Gastroesophageal sphincter (tissue), 4 donors: ENCODE results near the gene RERE. TPM values are rescaled to one million over a fixed set of nuclear protein-coding genes. Genes with fewer than 3 reads are reported as not detected.

Experiments used
- ATAC-seq: fragments of 150-250 bp; one replicate; pipeline ENCODE4 v1.9.1; 2016; ENCODE audit warnings: mild to moderate bottlenecking, moderate library complexity
- H3K27ac ChIP-seq, 4 donors: fragments of 200-600 bp; sonication (generic) in 3 of 4; 1 replicate in 3 of 4; 2 replicates in 1 of 4; pipeline ENCODE4 v1.5.1; 2016 to 2019
- H3K27me3 ChIP-seq: fragments of 200-600 bp; sonication (generic); one replicate; pipeline ENCODE4 v1.5.1; 2019
- H3K36me3 ChIP-seq, 2 donors: fragments of 200-600 bp; sonication (generic); one replicate each; pipeline ENCODE4 v1.5.1; 2019; ENCODE audit warnings: control low read depth in 1 of 2
- H3K4me1 ChIP-seq, 3 donors: fragments of 200-600 bp; sonication (generic); 1 replicate in 2 of 3; 2 replicates in 1 of 3; pipeline ENCODE4 v1.5.1; 2016 to 2019; ENCODE audit warnings: control low read depth in 2 of 3
- H3K4me3 ChIP-seq, 2 donors: fragments of 200-600 bp; sonication (generic); one replicate each; pipeline ENCODE4 v1.5.1; 2019; ENCODE audit warnings: mild to moderate bottlenecking in 1 of 2, moderate library complexity in 1 of 2
- H3K9me3 ChIP-seq, 3 donors: fragments of 200-600 bp; sonication (generic); one replicate each; pipeline ENCODE4 v1.5.1; 2017 to 2019; ENCODE audit warnings: control low read depth in 2 of 3
- CTCF ChIP-seq, 4 experiments: fragments of 200-600 bp in 2 of 4; fragments of 450-650 bp in 2 of 4; sonication (generic) in 1 of 4; IDR thresholded peaks; one replicate each; pipeline ENCODE4 v1.5.1; 2017 to 2019; ENCODE audit warnings: antibody characterized with exemption in 4 of 4, mild to moderate bottlenecking in 2 of 4, moderate library complexity in 2 of 4
- EP300 ChIP-seq: sonication (generic); formaldehyde crosslinking; IDR thresholded peaks from one replicate; pipeline ENCODE4 v1.6.1; 2017; ENCODE audit warnings: antibody characterized with exemption, mild to moderate bottlenecking
- POLR2A ChIP-seq, 2 donors: fragments of 450-650 bp; IDR thresholded peaks; one replicate each; pipeline ENCODE4 v1.6.1; 2017; ENCODE audit warnings: antibody characterized with exemption in 2 of 2, mild to moderate bottlenecking in 2 of 2, moderate library complexity in 1 of 2
- POLR2AphosphoS5 ChIP-seq: sonication (generic); formaldehyde crosslinking; IDR thresholded peaks from one replicate; pipeline ENCODE4 v1.6.1; 2017; ENCODE audit warnings: antibody characterized with exemption
- WGBS, 2 donors: methylation state at CpG; one replicate each; pipeline ENCODE4 v1.1.5; 2018; ENCODE audit warnings: low coverage in 1 of 2; 5-methylcytosine and 5-hydroxymethylcytosine counted together
- total RNA-seq, 4 donors: library from RNA; depleted of rRNA; stranded (reverse); fragments of >200 nt; gene quantifications; one replicate each; pipeline ENCODE4 v1.1.0, GENCODE V29; 2016

Gene RERE
- total RNA-seq, 4 donors from 2014 or later: 112 to 212 (median 139) TPM

- Histone ChIP-seq H3K36me3 (no peaks in the 10 kb centered on the region), H3K9me3 (no peaks in the 10 kb centered on the region), H3K4me1 (peaks cover 0 to 68% (median 5%) of the 10 kb centered on the region in 3 donors), H3K27me3 (no peaks in the 10 kb centered on the region), H3K27ac (no peak overlapping the region), H3K4me3 (no peak overlapping the region)
- WGBS, 2 donors: 88 to 93% methylated on average over 2 of the region's 2 CpGs
- ATAC-seq: no peak
- TF ChIP-seq EP300 (no peak), POLR2A (IDR thresholded peaks at IDR 0.05) (no peak)
Measured at GRCh38 chr1:8677782-8678181, 139.7 kb downstream of the RERE start.

GRCh38 chr1:8676813-8677212 is 140.6 kb downstream of the RERE start:
- H3K36me3 ChIP-seq: no peaks in the 10 kb centered on the region
- no peaks in the 10 kb centered on the region for H3K9me3 ChIP-seq
- 89 to 100% methylated on average over 1 to 2 of the region's 2 CpGs for WGBS, 2 donors
- no peak for TF ChIP-seq POLR2A (IDR thresholded peaks at IDR 0.05)
- TF ChIP-seq POLR2AphosphoS5: no peak
- TF ChIP-seq EP300: no peak
- no peak for TF ChIP-seq CTCF (IDR thresholded peaks at IDR 0.05)
- ATAC-seq: no peak
- no peaks in the 10 kb centered on the region for H3K27me3 ChIP-seq
- no peak overlapping the region for H3K4me3 ChIP-seq
- H3K27ac ChIP-seq: peak overlapping the region in 2 of 4 donors; percentile 5 to 12
- peaks cover 0 to 64% (median 5%) of the 10 kb centered on the region in 3 donors for H3K4me1 ChIP-seq

- peaks cover 2 to 68% (median 8%) of the 10 kb centered on the region in 3 donors for H3K4me1 ChIP-seq
- no peaks in the 10 kb centered on the region for H3K36me3 ChIP-seq
- ATAC-seq: no peak
- H3K9me3 ChIP-seq: no peaks in the 10 kb centered on the region
- no peak overlapping the region for H3K4me3 ChIP-seq
- TF ChIP-seq POLR2A (IDR thresholded peaks at IDR 0.05): no peak
- no peak for TF ChIP-seq POLR2AphosphoS5
- TF ChIP-seq EP300: no peak
- TF ChIP-seq CTCF (IDR thresholded peaks at IDR 0.05): no peak
- H3K27ac ChIP-seq: peak overlapping the region in 1 of 4 donors; percentile 12
- no peaks in the 10 kb centered on the region for H3K27me3 ChIP-seq
Measured at GRCh38 chr1:8676072-8676471, 141.4 kb downstream of the RERE start.

GRCh38 chr1:8674912-8675311 is 142.5 kb downstream of the RERE start:
- no peak overlapping the region for H3K27ac ChIP-seq
- 50 to 54% methylated on average over 2 of the region's 2 CpGs for WGBS, 2 donors
- ATAC-seq: no peak

GRCh38 chr1:8674481-8674880 is 143.0 kb downstream of the RERE start:
- H3K4me1 ChIP-seq: peaks cover 13 to 72% (median 14%) of the 10 kb centered on the region in 3 donors
- TF ChIP-seq CTCF (IDR thresholded peaks at IDR 0.05): no peak
- no peak for ATAC-seq
- no peak overlapping the region for H3K4me3 ChIP-seq
- no peak overlapping the region for H3K27ac ChIP-seq
- no peaks in the 10 kb centered on the region for H3K36me3 ChIP-seq
- no peaks in the 10 kb centered on the region for H3K9me3 ChIP-seq
- no peaks in the 10 kb centered on the region for H3K27me3 ChIP-seq
- WGBS, 2 donors: 88 to 89% methylated on average over 4 of the region's 4 CpGs

More at GRCh38 chr1:8674912-8675311, 142.5 kb downstream of the RERE start:
- Histone ChIP-seq H3K27me3 (no peaks in the 10 kb centered on the region), H3K36me3 (no peaks in the 10 kb centered on the region), H3K4me1 (peaks cover 12 to 72% (median 16%) of the 10 kb centered on the region in 3 donors), H3K9me3 (no peaks in the 10 kb centered on the region), H3K4me3 (no peak overlapping the region)
- no peak for TF ChIP-seq EP300
- no peak for TF ChIP-seq CTCF (IDR thresholded peaks at IDR 0.05)
- TF ChIP-seq POLR2A (IDR thresholded peaks at IDR 0.05): no peak
- no peak for TF ChIP-seq POLR2AphosphoS5
